IMR-90 (cell line): Measurements from ENCODE around the gene ANKRD6.

Experiments used
- BHLHE40 ChIP-seq: fragments of 150-350 bp; IDR thresholded peaks from 2 replicates; pipeline ENCODE4 v1.6.1; 2016; ENCODE audit warnings: mild to moderate bottlenecking, low read depth, low read length
- CTCF ChIP-seq: conservative IDR thresholded peaks from 2 replicates; pipeline ENCODE4 v1.5.1; 2012; ENCODE audit warnings: mild to moderate bottlenecking, low read depth, low read length, improper control_type of control experiment
- ELK1 ChIP-seq: fragments of 150-350 bp; IDR thresholded peaks from 2 replicates; pipeline ENCODE4 v1.6.1; 2016; ENCODE audit warnings: low read depth, mild to moderate bottlenecking, low read length, moderate library complexity, borderline replicate concordance
- POLR2A ChIP-seq: IDR thresholded peaks from 2 replicates; pipeline ENCODE4 v1.6.1; 2012; ENCODE audit warnings: mild to moderate bottlenecking, low read depth, low read length
- RAD21 ChIP-seq: IDR thresholded peaks from 2 replicates; pipeline ENCODE4 v1.6.1; 2012; ENCODE audit warnings: low read length, improper control_type of control experiment

DNA sequence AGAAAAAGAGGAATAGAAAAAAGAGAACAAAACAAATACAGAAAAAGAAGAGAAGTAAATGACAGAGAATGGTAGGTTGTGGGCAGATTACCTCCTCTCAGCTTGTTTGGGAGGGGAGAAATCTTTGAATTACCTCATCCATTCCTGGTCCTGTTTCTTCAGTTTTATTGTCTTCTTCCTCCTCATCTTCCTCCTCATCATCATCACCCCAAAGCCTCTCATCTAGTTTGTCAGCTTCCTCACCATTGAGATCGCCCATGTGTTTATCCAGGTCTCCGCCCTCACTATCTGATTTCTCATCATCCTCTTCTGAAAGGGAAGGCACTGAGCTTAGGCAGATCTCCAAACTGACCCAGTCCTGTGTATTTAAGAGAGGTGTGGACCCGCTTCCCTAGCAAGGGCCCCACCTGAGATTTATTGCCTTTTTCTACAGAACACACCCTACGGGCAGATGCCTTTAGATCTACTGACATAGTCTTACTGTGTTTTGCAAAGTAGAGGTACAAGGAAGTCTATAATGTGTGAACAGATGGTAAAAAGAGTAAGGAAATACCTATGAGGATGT, 229.8 kb downstream of the ANKRD6 start:
- no peak for TF ChIP-seq CTCF
- no peak for TF ChIP-seq POLR2A
- TF ChIP-seq ELK1 = no peak
- TF ChIP-seq BHLHE40 = no peak
- no peak for TF ChIP-seq RAD21
